Measurements from ENCODE around the gene CNMD. TPM values are rescaled to one million over a fixed set of nuclear protein-coding genes. Genes with fewer than 3 reads are reported as not detected.

Gene CNMD
- total and polyA plus RNA-seq, 2 of the 8 experiments (the other 6 are each of a cell fraction or from before 2014, with no cell fraction given), result 87.4 to 113 TPM

DNA sequence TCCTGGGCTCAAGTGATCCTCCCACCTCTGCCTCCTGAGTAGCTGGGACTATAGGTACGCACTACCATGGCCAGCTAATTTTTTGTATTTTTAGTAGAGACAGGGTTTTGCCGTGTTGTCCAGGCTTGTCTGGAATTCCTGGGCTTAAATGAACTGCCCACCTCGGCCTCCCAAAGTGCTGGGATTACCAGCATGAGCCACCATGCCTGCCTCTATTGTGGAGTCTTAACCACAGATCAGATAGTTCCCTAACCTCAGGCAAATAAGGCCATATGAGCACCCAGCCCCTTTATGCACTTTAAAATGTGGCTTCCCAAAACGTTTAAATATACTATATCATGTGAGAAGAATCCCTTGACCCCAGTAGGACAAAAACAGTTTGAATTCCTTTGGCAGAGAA lies 16.4 kb downstream of the CNMD start:
- Histone ChIP-seq H3K79me1 (ENCODE audit: low read depth, low read length) (peaks cover 2% of the 10 kb centered on the region; the same call in 1 of the 2 replicates), H3K56ac (replicated peaks; ENCODE audit: insufficient read length, low read depth, low read length) (no peak overlapping the region), H2BK120ac (replicated peaks; ENCODE audit: low read depth, low read length) (no peak overlapping the region), H4K8ac (ENCODE audit: extremely low read depth, insufficient read depth, low read length) (no peak overlapping the region), H3K4ac (replicated peaks; ENCODE audit: insufficient read length, low read depth, low read length) (no peak overlapping the region), H3K27ac (ENCODE audit: low read depth, low read length) (no peak overlapping the region), H2BK15ac (ENCODE audit: low read length) (no peak overlapping the region), H4K5ac (ENCODE audit: insufficient read length, low read depth, low read length) (no peak overlapping the region), H2AFZ (ENCODE audit: low read length) (no peak overlapping the region), H3K9me3 (ENCODE audit: insufficient read depth in 2 of 2, low read depth in 1 of 2, low read length in 1 of 2) (peaks cover 16 to 30% of the 10 kb centered on the region in 2 experiments), H2BK5ac (ENCODE audit: low read depth, low read length) (no peak overlapping the region), H3K27me3 (replicated peaks in 1 of 4; ENCODE audit: control insufficient read depth in 3 of 4, extremely low read depth in 1 of 4, insufficient read depth in 3 of 4, low read length in 3 of 4) (no peaks in the 10 kb centered on the region), H2AK5ac (ENCODE audit: low read depth, low read length) (no peak overlapping the region), H3K79me2 (ENCODE audit: control insufficient read depth in 1 of 2, insufficient read depth in 2 of 2, low read length in 2 of 2) (no peaks in the 10 kb centered on the region), H3K23ac (ENCODE audit: insufficient read length) (no peak overlapping the region), H3K14ac (ENCODE audit: insufficient read length) (no peak overlapping the region), H2BK20ac (ENCODE audit: low read length) (no peak overlapping the region), H4K91ac (replicated peaks; ENCODE audit: insufficient read length, low read length) (no peak overlapping the region), H2BK12ac (ENCODE audit: low read depth, low read length) (no peak overlapping the region), H3K23me2 (ENCODE audit: low read depth, low read length) (no peaks in the 10 kb centered on the region; the same call in 1 of the 2 replicates), H3K4me1 (replicated peaks in 1 of 4; ENCODE audit: control insufficient read depth in 3 of 4, insufficient read depth in 4 of 4, low read length in 3 of 4) (no peaks in the 10 kb centered on the region), H3K9ac (replicated peaks in 1 of 4; ENCODE audit: extremely low read depth in 1 of 4, low read depth in 3 of 4, low read length in 3 of 4) (no peak overlapping the region), H3K4me3 (ENCODE audit: extremely low read depth in 1 of 4, insufficient read depth in 2 of 4, low read depth in 3 of 4, low read length in 4 of 4) (no peak overlapping the region), H3K36me3 (ENCODE audit: control insufficient read depth in 2 of 4, insufficient read depth in 4 of 4, low read length in 3 of 4) (peaks cover 7 to 65% (median 37%) of the 10 kb centered on the region in 4 experiments; a peak in 7 of 8 replicates), H4K20me1 (replicated peaks in 1 of 2; ENCODE audit: control insufficient read depth in 1 of 2, insufficient read depth in 2 of 2, low read length in 2 of 2) (no peaks in the 10 kb centered on the region), H3K4me2 (ENCODE audit: insufficient read depth in 1 of 2, low read depth in 2 of 2, low read length in 2 of 2) (no peak overlapping the region), H3K18ac (ENCODE audit: extremely low read depth, low read length) (no peak overlapping the region)
- ChIA-PET POLR2A (ENCODE audit: partially characterized antibody) (interaction anchor here (0.7 to 2.6 kb wide), 3 partner anchors 9 to 14 kb away, joined by 4 to 8 read pairs (median 4); no protein-coding TSS in a partner anchor), CTCF (ENCODE audit: partially characterized antibody) (interaction anchor here (0.9 to 3.5 kb wide), 7 partner anchors 10 to 123 kb away, joined by 3 to 17 read pairs (median 12); partner anchors contain the start of gene CNMD)
- 89% methylated on average over 4 of the region's 4 CpGs; no CpG with 5 or more reads in 1 of the 2 experiments for WGBS, 2 experiments (ENCODE audit: extremely low coverage in 1 of 2, insufficient coverage in 1 of 2, insufficient read length in 1 of 2, insufficient replicate concordance in 2 of 2, low coverage in 1 of 2, low lambda C conversion rate in 2 of 2, missing lambda C conversion rate in 1 of 2)
- FAIRE-seq (no peak), DNase-seq (ENCODE audit: low read depth in 1 of 2, low spot score in 2 of 2) (no peak)
- TF ChIP-seq GTF2F1 (IDR thresholded peaks at IDR 0.05; ENCODE audit: borderline replicate concordance, low read depth, low read length) (no peak), POLR2AphosphoS5 (IDR thresholded peaks at IDR 0.05; ENCODE audit: low read depth, low read length) (no peak), CHD2 (IDR thresholded peaks at IDR 0.05; ENCODE audit: low read length) (no peak), SP2 (IDR thresholded peaks at IDR 0.05; ENCODE audit: low read length) (no peak), RXRA (IDR thresholded peaks at IDR 0.05; ENCODE audit: insufficient read depth, low read depth, low read length) (no peak), SIX5 (IDR thresholded peaks at IDR 0.05; ENCODE audit: low read depth, low read length) (no peak), CTBP2 (IDR thresholded peaks at IDR 0.05; ENCODE audit: borderline replicate concordance, insufficient read depth, insufficient read length, low read length) (no peak), RBBP5 (IDR thresholded peaks at IDR 0.05; ENCODE audit: borderline replicate concordance, low read depth, low read length) (no peak), POU5F1 (IDR thresholded peaks at IDR 0.05; ENCODE audit: low read depth, low read length) (no peak), SP4 (IDR thresholded peaks at IDR 0.05; ENCODE audit: low read length) (no peak), RNF2 (IDR thresholded peaks at IDR 0.05; ENCODE audit: borderline replicate concordance, low read depth, low read length, missing control alignments, poor library complexity, severe bottlenecking) (no peak), CBX8 (IDR thresholded peaks at IDR 0.05; ENCODE audit: borderline replicate concordance, low read depth, low read length) (no peak)
- TF ChIP-seq, protein P1, sequence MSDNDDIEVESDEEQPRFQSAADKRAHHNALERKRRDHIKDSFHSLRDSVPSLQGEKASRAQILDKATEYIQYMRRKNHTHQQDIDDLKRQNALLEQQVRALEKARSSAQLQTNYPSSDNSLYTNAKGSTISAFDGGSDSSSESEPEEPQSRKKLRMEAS (IDR thresholded peaks at IDR 0.05), result no peak

All from H1 (cell line).